Measurements from ENCODE around the gene ITM2A.
A peak's percentile ranks its signal among the peaks of the same experiment; 100 is the strongest.

The ITM2A gene

GRCh38 chrX:79366873-79367749 lies at the start of gene ITM2A:
Gene ITM2A (minus strand): TSS chrX:79367334. CDS start chrX:79367215, 119 bp downstream.
- peak; percentile 39 to 47 for DNase-seq (ENCODE audit: low read depth in 2 of 2)

GRCh38 chrX:79415056-79415455 lies 47.9 kb upstream of the ITM2A start:
- no peak for DNase-seq (ENCODE audit: low read depth in 2 of 2)

- DNase-seq (ENCODE audit: low read depth in 2 of 2) = no peak
These were observed 46.8 kb upstream of the ITM2A start for GRCh38 chrX:79413963-79414362.

- no peak for DNase-seq (ENCODE audit: low read depth in 2 of 2)
These were observed 45.8 kb upstream of the ITM2A start for GRCh38 chrX:79412972-79413371.

GRCh38 chrX:79412166-79412565 lies 45.0 kb upstream of the ITM2A start:
- no peak for DNase-seq (ENCODE audit: low read depth in 2 of 2)

- DNase-seq (ENCODE audit: low read depth in 2 of 2) = no peak
These were observed 42.5 kb upstream of the ITM2A start for GRCh38 chrX:79409657-79410056.

GRCh38 chrX:79408623-79409322 lies 41.6 kb upstream of the ITM2A start:
- DNase-seq (ENCODE audit: low read depth in 2 of 2) = no peak

- DNase-seq (ENCODE audit: low read depth in 2 of 2) = no peak
These were observed 33.5 kb upstream of the ITM2A start for GRCh38 chrX:79400623-79401022.

GRCh38 chrX:79375340-79375739 lies 8.2 kb upstream of the ITM2A start:
- no peak for DNase-seq (ENCODE audit: low read depth in 2 of 2)

- DNase-seq (ENCODE audit: low read depth in 2 of 2) = no peak
These were observed 4.5 kb upstream of the ITM2A start for GRCh38 chrX:79371640-79372039.

- DNase-seq (ENCODE audit: low read depth in 2 of 2) = no peak
These were observed 4.0 kb upstream of the ITM2A start for GRCh38 chrX:79371101-79371500.

GRCh38 chrX:79369871-79370270 lies 2.7 kb upstream of the ITM2A start:
- DNase-seq (ENCODE audit: low read depth in 2 of 2) = no peak

GRCh38 chrX:79368441-79368840 lies 1.3 kb upstream of the ITM2A start:
- DNase-seq (ENCODE audit: low read depth in 2 of 2) = no peak

- no peak for DNase-seq (ENCODE audit: low read depth in 2 of 2)
These were observed 773 bp upstream of the ITM2A start for GRCh38 chrX:79367907-79368306.

- DNase-seq (ENCODE audit: low read depth in 2 of 2) = no peak
These were observed 620 bp downstream of the ITM2A start for GRCh38 chrX:79366556-79366872.

GRCh38 chrX:79365591-79365990 lies 1.5 kb downstream of the ITM2A start:
- DNase-seq (ENCODE audit: low read depth in 2 of 2) = no peak

GRCh38 chrX:79364306-79364705 lies 2.8 kb downstream of the ITM2A start:
- DNase-seq (ENCODE audit: low read depth in 2 of 2) = no peak

- no peak for DNase-seq (ENCODE audit: low read depth in 2 of 2)
These were observed 5.8 kb downstream of the ITM2A start for GRCh38 chrX:79361192-79361870.

- no peak for DNase-seq (ENCODE audit: low read depth in 2 of 2)
These were observed 30.0 kb downstream of the ITM2A start for GRCh38 chrX:79336869-79337815.

- no peak for DNase-seq (ENCODE audit: low read depth in 2 of 2)
These were observed 37.1 kb downstream of the ITM2A start for GRCh38 chrX:79330022-79330421.

- DNase-seq (ENCODE audit: low read depth in 2 of 2) = peak in 1 of 2 donors; percentile 1
These were observed 41.7 kb downstream of the ITM2A start for GRCh38 chrX:79325263-79325958.

Data from stimulated activated CD8-positive, alpha-beta memory T cell treated with anti-CD3 and anti-CD28 coated beads, Interleukin-15, amount 100 ng/mL, for 48 hours (primary cell).